GM15510 (cell line): ENCODE measurements around the gene JOSD1.

Experiments
- POLR2A ChIP-seq: IDR thresholded peaks from 3 replicates; pipeline ENCODE4 v1.6.1; 2011; ENCODE audit warnings: borderline replicate concordance; ENCODE audit not compliant: insufficient read length; ENCODE audit errors: extremely low read depth

JOSD1 gene

GRCh38 chr22:38700789-38701628, at the start of gene JOSD1:
TSS of gene JOSD1 (minus strand) at chr22:38700943. CDS start at chr22:38699987, 956 bp downstream.
- peak; percentile 90 for TF ChIP-seq POLR2A

GRCh38 chr22:38750104-38750503, 49.4 kb upstream of the JOSD1 start:
- no peak for TF ChIP-seq POLR2A

- no peak for TF ChIP-seq POLR2A
Measured at GRCh38 chr22:38748487-38749136, 47.9 kb upstream of the JOSD1 start.

- no peak for TF ChIP-seq POLR2A
Measured at GRCh38 chr22:38745676-38746460, 45.1 kb upstream of the JOSD1 start.

- no peak for TF ChIP-seq POLR2A
Measured at GRCh38 chr22:38744981-38745380, 44.2 kb upstream of the JOSD1 start.

GRCh38 chr22:38742176-38742942, 41.6 kb upstream of the JOSD1 start:
- peak; percentile 19 for TF ChIP-seq POLR2A

GRCh38 chr22:38741576-38741975, 40.8 kb upstream of the JOSD1 start:
- TF ChIP-seq POLR2A: no peak

GRCh38 chr22:38741166-38741565, 40.4 kb upstream of the JOSD1 start:
- no peak for TF ChIP-seq POLR2A

- no peak for TF ChIP-seq POLR2A
Measured at GRCh38 chr22:38740754-38741153, 40.0 kb upstream of the JOSD1 start.

- no peak for TF ChIP-seq POLR2A
Measured at GRCh38 chr22:38740116-38740723, 39.5 kb upstream of the JOSD1 start.

GRCh38 chr22:38739300-38740055, 38.7 kb upstream of the JOSD1 start:
- peak; percentile 9 for TF ChIP-seq POLR2A

- peak; percentile 1 for TF ChIP-seq POLR2A
Measured at GRCh38 chr22:38738475-38739070, 37.8 kb upstream of the JOSD1 start.

- peak; percentile 16 for TF ChIP-seq POLR2A
Measured at GRCh38 chr22:38737302-38738060, 36.7 kb upstream of the JOSD1 start.

GRCh38 chr22:38736257-38736570, 35.5 kb upstream of the JOSD1 start:
- TF ChIP-seq POLR2A: peak; percentile 6
